GM13976 (cell line): ENCODE measurements around the gene BASP1.
"Not testable (repeated sequence)": the region's sequence is repeated elsewhere in the genome, so short reads cannot be mapped to it uniquely, and the experiment has no call there.

Experiments
- DNase-seq: peaks from one replicate; pipeline ENCODE4 v3.0.0; 2012; ENCODE audit warnings: low spot score
- CTCF ChIP-seq: IDR thresholded peaks from 2 replicates; pipeline ENCODE4 v1.5.1; 2012; ENCODE audit warnings: borderline replicate concordance, mild to moderate bottlenecking; ENCODE audit not compliant: insufficient read depth; ENCODE audit errors: extremely low read depth, missing control alignments, control extremely low read depth
- in situ Hi-C: fragments of 300-500 bp; cut with MboI; formaldehyde crosslinking; loops from one replicate; pipeline ENCODE4 v1.12.0; 2022; ENCODE audit warnings: low sequenced_read_pairs, mixed read lengths, inconsistent platforms; ENCODE audit not compliant: unreplicated experiment

The BASP1 gene

GRCh38 chr5:17314907-17315471, 97.6 kb downstream of the BASP1 start:
- no peak for DNase-seq
- no peak for TF ChIP-seq CTCF
- in situ Hi-C loops, result loop anchor here (10.0 kb wide), 1 partner anchor 90 kb away; no protein-coding TSS in a partner anchor

GRCh38 chr5:17315710-17316221, 98.3 kb downstream of the BASP1 start:
- TF ChIP-seq CTCF, result no peak
- in situ Hi-C loops, result loop anchor here (10.0 kb wide), 1 partner anchor 89 kb away; no protein-coding TSS in a partner anchor
- no peak for DNase-seq

- in situ Hi-C loops, result loop anchor here (10.0 kb wide), 1 partner anchor 88 kb away; no protein-coding TSS in a partner anchor
- DNase-seq, result peak; percentile 52
- TF ChIP-seq CTCF, result no peak
Measured at GRCh38 chr5:17316970-17317459, 99.6 kb downstream of the BASP1 start.

- in situ Hi-C loops, result loop anchor here (10.0 kb wide), 1 partner anchor 87 kb away; no protein-coding TSS in a partner anchor
- no peak for TF ChIP-seq CTCF
- DNase-seq, result no peak
Measured at GRCh38 chr5:17317473-17317872, 100.0 kb downstream of the BASP1 start.

GRCh38 chr5:17319095-17319494, 101.7 kb downstream of the BASP1 start:
- DNase-seq, result not testable (repeated sequence)
- in situ Hi-C loops, result loop anchor here (10.0 kb wide), 1 partner anchor 86 kb away; no protein-coding TSS in a partner anchor

GRCh38 chr5:17325770-17326599, 108.6 kb downstream of the BASP1 start:
- TF ChIP-seq CTCF, result no peak
- no peak for DNase-seq
- in situ Hi-C loops, result no loop called here
